Transverse colon (tissue), 3 donors: ENCODE data around the gene SEPTIN12.
"Not testable (repeated sequence)": the region's sequence is repeated elsewhere in the genome, so short reads cannot be mapped to it uniquely, and the experiment has no call there.

Source experiments
- POLR2A ChIP-seq: fragments of 450-650 bp; IDR thresholded peaks from one replicate; pipeline ENCODE4 v1.6.1; 2016; ENCODE audit warnings: antibody characterized with exemption, mild to moderate bottlenecking, moderate library complexity
- TF ChIP-seq, protein P1 (sequence below), 5 experiments: fragments of 200-600 bp in 3 of 5; fragments of 450-650 bp in 2 of 5; sonication (generic) in 3 of 5; IDR thresholded peaks; 1 replicate in 2 of 5; 2 replicates in 3 of 5; pipeline ENCODE4 v1.5.1; 2016 to 2017; ENCODE audit warnings: antibody characterized with exemption in 5 of 5, inconsistent platforms in 3 of 5, mild to moderate bottlenecking in 2 of 5, moderate library complexity in 1 of 5

DNA sequence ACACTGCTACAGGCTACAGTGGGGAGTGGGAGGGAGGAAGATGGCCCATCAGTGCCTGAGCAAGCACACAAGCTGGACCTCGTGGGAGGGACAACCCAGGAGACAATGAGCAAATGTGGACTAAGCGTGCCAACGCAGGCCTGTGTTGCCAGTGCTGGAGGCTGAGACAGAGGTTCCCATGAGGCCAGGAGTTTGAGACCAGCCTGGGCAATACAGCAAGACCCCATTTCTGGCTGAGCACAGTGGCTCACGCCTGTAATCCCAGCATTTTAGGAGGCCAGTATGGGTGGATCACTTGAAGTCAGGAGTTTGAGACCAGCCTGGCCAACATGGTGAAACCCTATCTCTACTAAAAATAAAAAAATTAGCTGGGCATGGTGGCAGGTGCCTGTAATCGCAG, 49.8 kb downstream of the SEPTIN12 start:
- not testable (repeated sequence) for TF ChIP-seq POLR2A
- TF ChIP-seq, protein P1, sequence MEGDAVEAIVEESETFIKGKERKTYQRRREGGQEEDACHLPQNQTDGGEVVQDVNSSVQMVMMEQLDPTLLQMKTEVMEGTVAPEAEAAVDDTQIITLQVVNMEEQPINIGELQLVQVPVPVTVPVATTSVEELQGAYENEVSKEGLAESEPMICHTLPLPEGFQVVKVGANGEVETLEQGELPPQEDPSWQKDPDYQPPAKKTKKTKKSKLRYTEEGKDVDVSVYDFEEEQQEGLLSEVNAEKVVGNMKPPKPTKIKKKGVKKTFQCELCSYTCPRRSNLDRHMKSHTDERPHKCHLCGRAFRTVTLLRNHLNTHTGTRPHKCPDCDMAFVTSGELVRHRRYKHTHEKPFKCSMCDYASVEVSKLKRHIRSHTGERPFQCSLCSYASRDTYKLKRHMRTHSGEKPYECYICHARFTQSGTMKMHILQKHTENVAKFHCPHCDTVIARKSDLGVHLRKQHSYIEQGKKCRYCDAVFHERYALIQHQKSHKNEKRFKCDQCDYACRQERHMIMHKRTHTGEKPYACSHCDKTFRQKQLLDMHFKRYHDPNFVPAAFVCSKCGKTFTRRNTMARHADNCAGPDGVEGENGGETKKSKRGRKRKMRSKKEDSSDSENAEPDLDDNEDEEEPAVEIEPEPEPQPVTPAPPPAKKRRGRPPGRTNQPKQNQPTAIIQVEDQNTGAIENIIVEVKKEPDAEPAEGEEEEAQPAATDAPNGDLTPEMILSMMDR (IDR thresholded peaks at IDR 0.05), result not testable (repeated sequence)
